Loucy (cell line): Measurements from ENCODE around the gene SCN3A.

ENCODE experiments used
- CTCF ChIP-seq: fragments of 200-600 bp; sonication (generic); conservative IDR thresholded peaks from 2 replicates; pipeline ENCODE4 v1.5.1; 2014; ENCODE audit warnings: mild to moderate bottlenecking, antibody characterized with exemption, low read length
- EZH2phosphoT487 ChIP-seq: fragments of 200-600 bp; IDR thresholded peaks from 2 replicates; pipeline ENCODE4 v1.6.1; 2018; ENCODE audit warnings: antibody characterized with exemption, mild to moderate bottlenecking, moderate library complexity, borderline replicate concordance

GRCh38 chr2:165078913-165079312 lies 124.9 kb downstream of the SCN3A start:
- TF ChIP-seq CTCF (no peak), EZH2phosphoT487 (no peak)
